PC-9 (cell line): ENCODE data around the gene EPHA2. TPM values are rescaled to one million over a fixed set of nuclear protein-coding genes. Genes with fewer than 3 reads are reported as not detected.

Source experiments
- BruUV-seq: library from RNA; stranded (reverse); fragments of 400-500 nt; replicated peaks from 2 replicates; lab custom pipeline; 2021; lab: Mats Ljungman, UMichigan
- CTCF ChIA-PET: fragments of 300-600 bp; sonication (Branson Sonifier 250); formaldehyde crosslinking; loops from one replicate; lab custom pipeline; 2022; ENCODE audit warnings: antibody characterized with exemption; lab: Charles Lee
- POLR2A ChIA-PET: fragments of 300-600 bp; sonication (Branson Sonifier 250); formaldehyde crosslinking; loops from one replicate; lab custom pipeline; 2022; ENCODE audit warnings: antibody characterized with exemption; ENCODE audit not compliant: unreplicated experiment; lab: Charles Lee
- DNase-seq, 2 experiments: peaks; one replicate each; pipeline versions ENCODE4 v3.0.0 to v3.0.0-alpha.2; 2015 to 2022; ENCODE audit warnings: mixed read lengths in 1 of 2
- H2AFZ ChIP-seq: fragments of 200-600 bp; sonication (generic); 2 replicates; pipeline ENCODE4 v1.8.1; 2017; ENCODE audit warnings: antibody characterized with exemption
- H3F3A ChIP-seq: fragments of 200-600 bp; sonication (generic); 2 replicates; pipeline ENCODE4 v1.8.1; 2017; ENCODE audit warnings: antibody characterized with exemption, mild to moderate bottlenecking, low read depth; ENCODE audit not compliant: insufficient read depth
- H3K27ac ChIP-seq: fragments of 200-600 bp; sonication (generic); 2 replicates; pipeline ENCODE4 v1.6.1; 2016; ENCODE audit warnings: mixed run types
- H3K27me3 ChIP-seq: fragments of 200-600 bp; sonication (generic); 2 replicates; pipeline ENCODE4 v1.6.1; 2016; ENCODE audit warnings: low read depth, mixed run types; ENCODE audit not compliant: insufficient read depth
- H3K36me3 ChIP-seq: fragments of 200-600 bp; sonication (generic); 2 replicates; pipeline ENCODE4 v1.6.1; 2016; ENCODE audit warnings: low read depth, mixed run types
- H3K4me1 ChIP-seq: fragments of 200-600 bp; sonication (generic); replicated peaks from 2 replicates; pipeline ENCODE4 v1.6.1; 2016; ENCODE audit warnings: mixed run types; ENCODE audit not compliant: insufficient read depth
- H3K4me2 ChIP-seq: fragments of 200-600 bp; sonication (generic); 2 replicates; pipeline ENCODE4 v1.6.1; 2017; ENCODE audit warnings: mixed run types
- H3K4me3 ChIP-seq: fragments of 200-600 bp; sonication (generic); 2 replicates; pipeline ENCODE4 v1.6.1; 2016; ENCODE audit warnings: mixed run types
- H3K79me2 ChIP-seq: fragments of 200-600 bp; sonication (generic); 2 replicates; pipeline ENCODE4 v1.6.1; 2017; ENCODE audit warnings: low read depth, mixed run types
- H3K9me2 ChIP-seq: fragments of 200-600 bp; sonication (generic); 2 replicates; pipeline ENCODE4 v1.8.1; 2017; ENCODE audit warnings: mild to moderate bottlenecking; ENCODE audit not compliant: insufficient read depth
- H3K9me3 ChIP-seq: fragments of 200-600 bp; sonication (generic); 2 replicates; pipeline ENCODE4 v1.8.1; 2016; ENCODE audit warnings: low read depth; ENCODE audit not compliant: insufficient read depth
- H4K20me1 ChIP-seq: fragments of 200-600 bp; sonication (generic); 2 replicates; pipeline ENCODE4 v1.8.1; 2017; ENCODE audit not compliant: insufficient read depth
- EZH2 ChIP-seq: fragments of 200-600 bp; sonication (generic); IDR thresholded peaks from 2 replicates; pipeline ENCODE4 v1.8.0; 2017; ENCODE audit warnings: antibody characterized with exemption, low read depth
- intact Hi-C: fragments of 100-400 bp; cut with micrococcal nuclease; formaldehyde crosslinking; loops from one replicate; pipeline ENCODE4 v1.10.0; 2022; ENCODE audit not compliant: unreplicated experiment
- total RNA-seq: library from RNA; stranded (reverse); gene quantifications from 2 replicates; pipeline ENCODE4 v1.2.3, GENCODE V29; 2021
- TF ChIP-seq, protein P1 (sequence below): fragments of 200-600 bp; sonication (generic); conservative IDR thresholded peaks from 2 replicates; pipeline ENCODE4 v1.6.1; 2017; ENCODE audit warnings: mixed run types, antibody characterized with exemption, mild to moderate bottlenecking, moderate library complexity

The EPHA2 gene
- total RNA-seq, 1 experiment from 2014 or later = 48.3 TPM

DNA sequence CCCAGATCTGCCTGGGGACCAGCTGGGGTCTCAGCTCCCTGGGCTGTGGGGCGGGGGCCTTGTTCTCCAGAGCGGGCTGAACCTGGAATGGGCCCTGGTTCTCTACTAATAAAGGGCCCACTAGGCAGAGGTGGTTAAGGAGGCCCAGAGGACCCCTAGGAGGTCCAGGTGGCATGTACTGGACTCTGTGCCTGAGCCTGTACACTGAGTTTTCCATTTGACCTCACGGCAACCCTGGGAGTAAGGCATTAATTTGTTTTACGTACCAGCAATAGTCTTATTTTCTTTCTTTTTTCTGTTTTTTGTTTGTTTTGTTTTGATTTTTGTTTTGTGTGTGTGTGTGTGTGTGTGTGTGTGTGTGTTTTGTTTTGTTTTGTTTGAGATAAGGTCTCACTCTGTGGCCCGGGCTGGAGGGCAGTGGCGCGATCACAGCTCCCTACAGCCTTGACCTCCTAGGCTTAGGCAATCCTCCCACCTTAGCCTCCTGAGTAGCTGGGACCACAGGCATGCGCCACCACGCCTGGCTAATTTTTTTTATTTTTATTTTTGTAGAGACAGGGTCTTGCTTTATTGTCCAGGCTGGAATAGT lies 62.9 kb downstream of the EPHA2 start:
- H4K20me1 ChIP-seq = no peaks in the 10 kb centered on the region
- H3K36me3 ChIP-seq = no peaks in the 10 kb centered on the region
- no peaks in the 10 kb centered on the region for H3K27me3 ChIP-seq
- DNase-seq = no peak
- H3K4me3 ChIP-seq = no peak overlapping the region
- peaks cover 62% of the 10 kb centered on the region for H3K4me1 ChIP-seq
- H3K27ac ChIP-seq = no peak overlapping the region
- no peaks in the 10 kb centered on the region for H3K79me2 ChIP-seq
- no peaks in the 10 kb centered on the region for H3K9me2 ChIP-seq
- H2AFZ ChIP-seq = no peak overlapping the region
- H3F3A ChIP-seq = peaks cover 24% of the 10 kb centered on the region
- ChIA-PET POLR2A (no interaction called here), CTCF (no interaction called here)
- H3K4me2 ChIP-seq = no peak overlapping the region
- H3K9me3 ChIP-seq = no peaks in the 10 kb centered on the region
- TF ChIP-seq, protein P1, sequence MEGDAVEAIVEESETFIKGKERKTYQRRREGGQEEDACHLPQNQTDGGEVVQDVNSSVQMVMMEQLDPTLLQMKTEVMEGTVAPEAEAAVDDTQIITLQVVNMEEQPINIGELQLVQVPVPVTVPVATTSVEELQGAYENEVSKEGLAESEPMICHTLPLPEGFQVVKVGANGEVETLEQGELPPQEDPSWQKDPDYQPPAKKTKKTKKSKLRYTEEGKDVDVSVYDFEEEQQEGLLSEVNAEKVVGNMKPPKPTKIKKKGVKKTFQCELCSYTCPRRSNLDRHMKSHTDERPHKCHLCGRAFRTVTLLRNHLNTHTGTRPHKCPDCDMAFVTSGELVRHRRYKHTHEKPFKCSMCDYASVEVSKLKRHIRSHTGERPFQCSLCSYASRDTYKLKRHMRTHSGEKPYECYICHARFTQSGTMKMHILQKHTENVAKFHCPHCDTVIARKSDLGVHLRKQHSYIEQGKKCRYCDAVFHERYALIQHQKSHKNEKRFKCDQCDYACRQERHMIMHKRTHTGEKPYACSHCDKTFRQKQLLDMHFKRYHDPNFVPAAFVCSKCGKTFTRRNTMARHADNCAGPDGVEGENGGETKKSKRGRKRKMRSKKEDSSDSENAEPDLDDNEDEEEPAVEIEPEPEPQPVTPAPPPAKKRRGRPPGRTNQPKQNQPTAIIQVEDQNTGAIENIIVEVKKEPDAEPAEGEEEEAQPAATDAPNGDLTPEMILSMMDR = no peak
- no peak for TF ChIP-seq EZH2
- intact Hi-C loops = no loop called here
- no TSS peak for BruUV-seq

DNA sequence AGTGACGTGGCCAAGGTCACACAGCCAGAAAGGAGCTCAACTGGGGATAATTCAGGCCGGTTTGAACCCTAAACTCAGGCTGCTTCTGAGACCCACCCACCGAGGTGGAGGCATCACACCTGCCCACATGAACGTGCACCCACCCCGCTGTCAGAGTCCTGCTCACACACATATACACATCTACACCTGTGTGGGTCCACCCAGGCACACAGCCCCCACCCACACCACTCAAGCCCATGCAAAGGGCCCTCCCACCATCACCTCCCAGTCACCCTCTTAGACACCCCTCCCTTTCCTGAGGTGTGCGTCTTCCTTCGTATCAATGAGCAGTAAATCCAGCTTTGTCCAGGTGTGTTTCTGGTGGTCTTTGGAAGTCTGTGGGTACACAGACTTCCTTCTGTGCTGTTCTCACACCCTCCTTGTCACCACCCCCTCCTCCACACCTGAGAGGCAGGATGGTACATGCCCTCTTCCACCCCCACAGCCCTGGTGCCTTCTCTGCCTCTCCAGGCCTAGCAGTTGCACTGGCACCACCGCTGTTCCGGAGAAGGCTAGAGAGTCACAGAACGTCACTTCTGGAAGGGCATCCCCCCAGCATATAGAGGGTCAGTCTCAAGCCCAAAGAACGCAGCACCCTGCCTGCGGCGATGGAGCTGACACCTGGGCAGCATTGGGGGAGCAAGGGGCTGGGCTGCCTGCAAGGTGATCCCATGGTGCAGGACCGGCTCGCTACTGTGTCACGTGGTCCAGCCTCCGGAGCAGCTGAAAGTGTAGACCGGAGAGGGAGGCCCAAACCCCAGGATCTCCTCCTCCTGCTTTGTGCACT lies 63.6 kb downstream of the EPHA2 start:
- ChIA-PET CTCF (no interaction called here), POLR2A (no interaction called here)
- Histone ChIP-seq H3K9me3 (no peaks in the 10 kb centered on the region), H3K27ac (no peak overlapping the region), H2AFZ (no peak overlapping the region), H3K36me3 (no peaks in the 10 kb centered on the region), H3K4me2 (no peak overlapping the region), H3K4me1 (peaks cover 63% of the 10 kb centered on the region), H3K79me2 (no peaks in the 10 kb centered on the region), H4K20me1 (no peaks in the 10 kb centered on the region), H3K4me3 (no peak overlapping the region), H3K9me2 (no peaks in the 10 kb centered on the region), H3F3A (peaks cover 24% of the 10 kb centered on the region), H3K27me3 (no peaks in the 10 kb centered on the region)
- TF ChIP-seq EZH2 = no peak
- TF ChIP-seq, protein P1 = no peak
- intact Hi-C loops = no loop called here
- no peak for DNase-seq
- BruUV-seq = no TSS peak

DNA sequence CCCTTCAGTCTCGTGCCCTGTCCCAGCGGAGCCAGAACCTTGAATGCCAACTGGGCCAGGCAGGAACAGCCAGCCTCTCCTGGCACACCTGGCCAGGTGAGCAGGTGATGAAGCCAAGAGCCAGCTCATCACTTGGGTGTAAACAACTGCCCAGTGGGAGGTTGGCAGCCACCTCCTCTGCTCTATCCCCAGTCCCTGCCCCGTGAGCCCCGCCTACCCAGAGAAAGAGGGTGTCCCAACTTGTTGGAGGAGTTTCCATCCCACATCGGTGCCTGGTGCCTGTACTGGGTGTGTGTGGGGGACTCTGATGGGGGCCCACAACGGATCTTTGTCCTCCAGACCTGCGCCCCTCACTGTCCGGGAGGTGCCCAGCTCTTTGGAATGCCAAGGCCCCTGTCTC lies 64.6 kb downstream of the EPHA2 start:
- CTCF ChIA-PET = no interaction called here
- POLR2A ChIA-PET = interaction anchor here (0.6 to 0.8 kb wide), 2 partner anchors 63 to 181 kb away, joined by 3 to 6 read pairs; no protein-coding TSS in a partner anchor
- H3K36me3 ChIP-seq = no peaks in the 10 kb centered on the region
- H3K27ac ChIP-seq = no peak overlapping the region
- H3K9me3 ChIP-seq = no peaks in the 10 kb centered on the region
- no peaks in the 10 kb centered on the region for H3K79me2 ChIP-seq
- no peak overlapping the region for H2AFZ ChIP-seq
- intact Hi-C loops = no loop called here
- no peaks in the 10 kb centered on the region for H3K9me2 ChIP-seq
- no peak for TF ChIP-seq EZH2
- TF ChIP-seq, protein P1 = no peak
- DNase-seq = peak; percentile 71 to 74
- no peak overlapping the region for H3K4me3 ChIP-seq
- no peaks in the 10 kb centered on the region for H3K27me3 ChIP-seq
- H3K4me1 ChIP-seq = peaks cover 69% of the 10 kb centered on the region
- H3K4me2 ChIP-seq = peak overlapping the region; percentile 81
- peaks cover 30% of the 10 kb centered on the region for H3F3A ChIP-seq
- no peaks in the 10 kb centered on the region for H4K20me1 ChIP-seq
- no TSS peak for BruUV-seq
